ENCODE results near the gene PDCD2. TPM values are rescaled to one million over a fixed set of nuclear protein-coding genes. Genes with fewer than 3 reads are reported as not detected.

PDCD2 gene
- total RNA-seq, 2 donors from 2014 or later = 50.1 to 71.1 TPM

DNA sequence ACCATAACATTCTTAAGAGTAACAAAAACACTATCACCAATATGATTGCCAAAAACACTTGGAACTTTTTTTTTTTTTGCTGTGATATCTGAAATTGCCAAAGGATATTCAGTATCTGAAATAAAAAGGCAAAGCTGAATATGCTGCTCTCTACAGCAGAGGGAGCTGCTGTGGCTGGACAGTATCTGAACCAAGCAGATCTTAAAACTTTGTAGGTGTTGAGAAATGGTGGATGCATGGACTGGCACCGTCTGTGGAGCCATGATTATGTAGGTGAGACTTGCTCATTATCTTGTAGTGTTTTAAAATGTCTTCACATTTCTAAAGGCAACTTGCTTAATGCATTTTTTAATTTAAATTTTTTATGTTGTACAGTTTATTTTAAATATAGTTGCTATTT lies 9.2 kb downstream of the PDCD2 start:
- peaks cover 44% of the 10 kb centered on the region for H3K36me3 ChIP-seq

DNA sequence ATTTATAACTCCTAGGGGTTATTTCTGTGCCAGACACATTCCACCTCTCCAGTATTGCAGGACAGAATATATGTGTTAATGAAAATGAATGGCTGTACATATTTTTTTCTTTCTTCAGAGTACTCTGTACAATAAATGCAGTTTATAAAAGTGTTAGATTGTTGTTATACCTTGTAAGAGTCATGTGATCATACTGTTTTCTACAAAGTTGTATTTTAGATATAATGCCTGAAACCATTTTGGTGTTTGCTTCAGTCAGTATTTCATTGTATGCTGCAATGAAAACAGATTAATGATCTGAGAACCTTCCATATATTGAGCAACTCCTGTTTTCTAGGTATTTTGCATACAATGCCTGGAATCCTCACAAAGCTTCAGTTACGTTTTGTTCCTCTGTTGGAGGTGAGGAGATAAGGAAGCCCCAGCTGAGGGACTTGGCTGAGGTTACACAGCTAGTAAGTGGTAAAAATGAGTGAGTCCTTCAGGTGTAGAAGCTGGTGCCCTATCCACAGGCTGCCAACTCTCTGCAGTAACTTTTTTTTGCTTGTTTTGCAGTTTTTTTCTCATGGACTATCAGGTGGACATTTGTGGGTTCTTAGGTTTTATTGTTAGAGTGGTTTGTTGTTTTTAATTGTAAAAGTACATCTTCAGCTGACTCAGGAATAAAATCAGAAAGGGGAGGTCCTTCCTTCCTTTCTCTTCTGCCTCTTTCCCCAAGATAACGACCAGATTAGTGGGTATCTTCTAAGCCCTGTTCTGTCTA lies 11.6 kb downstream of the PDCD2 start:
- peaks cover 45% of the 10 kb centered on the region for H3K36me3 ChIP-seq
- ATAC-seq (ENCODE audit: insufficient number of reproducible peaks, low FRiP score, low read depth) = no peak

More for the DNA sequence above, 9.2 kb downstream of the PDCD2 start:
- no peak for DNase-seq (ENCODE audit: low spot score)
- TF ChIP-seq, protein P1, sequence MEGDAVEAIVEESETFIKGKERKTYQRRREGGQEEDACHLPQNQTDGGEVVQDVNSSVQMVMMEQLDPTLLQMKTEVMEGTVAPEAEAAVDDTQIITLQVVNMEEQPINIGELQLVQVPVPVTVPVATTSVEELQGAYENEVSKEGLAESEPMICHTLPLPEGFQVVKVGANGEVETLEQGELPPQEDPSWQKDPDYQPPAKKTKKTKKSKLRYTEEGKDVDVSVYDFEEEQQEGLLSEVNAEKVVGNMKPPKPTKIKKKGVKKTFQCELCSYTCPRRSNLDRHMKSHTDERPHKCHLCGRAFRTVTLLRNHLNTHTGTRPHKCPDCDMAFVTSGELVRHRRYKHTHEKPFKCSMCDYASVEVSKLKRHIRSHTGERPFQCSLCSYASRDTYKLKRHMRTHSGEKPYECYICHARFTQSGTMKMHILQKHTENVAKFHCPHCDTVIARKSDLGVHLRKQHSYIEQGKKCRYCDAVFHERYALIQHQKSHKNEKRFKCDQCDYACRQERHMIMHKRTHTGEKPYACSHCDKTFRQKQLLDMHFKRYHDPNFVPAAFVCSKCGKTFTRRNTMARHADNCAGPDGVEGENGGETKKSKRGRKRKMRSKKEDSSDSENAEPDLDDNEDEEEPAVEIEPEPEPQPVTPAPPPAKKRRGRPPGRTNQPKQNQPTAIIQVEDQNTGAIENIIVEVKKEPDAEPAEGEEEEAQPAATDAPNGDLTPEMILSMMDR (IDR thresholded peaks at IDR 0.05) = no peak
- H3K27me3 ChIP-seq (replicated peaks; ENCODE audit: insufficient read depth) = no peaks in the 10 kb centered on the region
- ATAC-seq (ENCODE audit: insufficient number of reproducible peaks, low FRiP score, low read depth) = no peak
- no peaks in the 10 kb centered on the region for H3K9me3 ChIP-seq
- no peak overlapping the region for H3K4me3 ChIP-seq
- no peaks in the 10 kb centered on the region for H3K4me1 ChIP-seq (ENCODE audit: control insufficient read depth in 1 of 2, low read depth in 2 of 2)
- H3K27ac ChIP-seq = no peak overlapping the region

DNA sequence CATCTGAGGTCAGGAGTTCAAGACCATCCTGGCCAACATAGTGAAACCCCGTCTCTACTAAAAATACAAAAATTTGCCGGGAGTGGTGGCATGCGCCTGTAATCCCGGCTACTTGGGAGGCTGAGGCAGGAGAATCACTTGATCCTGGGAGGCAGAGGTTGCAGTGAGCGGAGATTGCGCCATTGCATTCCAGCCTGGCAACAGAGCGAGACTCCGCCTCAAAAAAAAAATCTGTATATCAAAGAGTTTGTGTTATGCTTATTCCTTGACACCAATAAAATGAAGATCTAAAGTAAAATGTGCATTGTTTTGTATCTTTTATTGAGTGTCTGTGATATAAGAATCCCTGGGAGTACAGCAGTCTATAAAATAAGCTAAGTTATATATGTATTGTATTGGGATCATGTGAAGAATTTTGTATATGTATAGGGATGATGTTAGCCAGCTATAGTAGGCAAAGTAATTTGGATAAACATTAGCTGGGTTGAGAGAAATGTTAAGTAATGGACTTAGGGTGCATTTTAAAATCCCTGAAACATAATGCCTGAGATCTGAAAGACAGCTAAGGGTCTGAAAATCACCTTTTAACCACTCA lies 19.4 kb downstream of the PDCD2 start:
- no peaks in the 10 kb centered on the region for H3K9me3 ChIP-seq
- H3K36me3 ChIP-seq = peaks cover 33% of the 10 kb centered on the region
- H3K27ac ChIP-seq = no peak overlapping the region
- no peaks in the 10 kb centered on the region for H3K27me3 ChIP-seq (replicated peaks; ENCODE audit: insufficient read depth)
- DNase-seq (ENCODE audit: low spot score) (no peak), ATAC-seq (ENCODE audit: insufficient number of reproducible peaks, low FRiP score, low read depth) (no peak)
- no peak overlapping the region for H3K4me3 ChIP-seq
- H3K4me1 ChIP-seq (ENCODE audit: control insufficient read depth in 1 of 2, low read depth in 2 of 2) = no peaks in the 10 kb centered on the region
- TF ChIP-seq, protein P1 (IDR thresholded peaks at IDR 0.05) = no peak

More for the DNA sequence above, 11.6 kb downstream of the PDCD2 start:
- H3K9me3 ChIP-seq = no peaks in the 10 kb centered on the region
- no peaks in the 10 kb centered on the region for H3K27me3 ChIP-seq (replicated peaks; ENCODE audit: insufficient read depth)
- TF ChIP-seq, protein P1 (IDR thresholded peaks at IDR 0.05) = no peak
- no peak overlapping the region for H3K4me3 ChIP-seq
- no peak for DNase-seq (ENCODE audit: low spot score)
- H3K27ac ChIP-seq = no peak overlapping the region
- H3K4me1 ChIP-seq (ENCODE audit: control insufficient read depth in 1 of 2, low read depth in 2 of 2) = no peaks in the 10 kb centered on the region

GRCh38 chr6:170561555-170561954 lies 22.9 kb downstream of the PDCD2 start:
- ATAC-seq (ENCODE audit: insufficient number of reproducible peaks, low FRiP score, low read depth) (no peak), DNase-seq (ENCODE audit: low spot score) (no peak)
- H3K27ac ChIP-seq = no peak overlapping the region
- H3K36me3 ChIP-seq = peaks cover 15% of the 10 kb centered on the region
- no peak overlapping the region for H3K4me3 ChIP-seq
- TF ChIP-seq, protein P1 (IDR thresholded peaks at IDR 0.05) = no peak
- no peaks in the 10 kb centered on the region for H3K4me1 ChIP-seq (ENCODE audit: control insufficient read depth in 1 of 2, low read depth in 2 of 2)
- no peaks in the 10 kb centered on the region for H3K27me3 ChIP-seq (replicated peaks; ENCODE audit: insufficient read depth)
- no peaks in the 10 kb centered on the region for H3K9me3 ChIP-seq

- Histone ChIP-seq H3K36me3 (no peaks in the 10 kb centered on the region), H3K4me1 (ENCODE audit: control insufficient read depth in 1 of 2, low read depth in 2 of 2) (peaks cover 27 to 38% of the 10 kb centered on the region in 2 donors), H3K27me3 (replicated peaks; ENCODE audit: insufficient read depth) (no peaks in the 10 kb centered on the region), H3K9me3 (no peaks in the 10 kb centered on the region), H3K4me3 (peak overlapping the region; percentile 94), H3K27ac (no peak overlapping the region)
- DNase-seq (ENCODE audit: low spot score) (no peak), ATAC-seq (ENCODE audit: insufficient number of reproducible peaks, low FRiP score, low read depth) (no peak)
- TF ChIP-seq, protein P1 (IDR thresholded peaks at IDR 0.05) = no peak
Observed at GRCh38 chr6:170555305-170555704, 29.1 kb downstream of the PDCD2 start.

All from thoracic aorta (tissue), 2 donors.